HepG2 (cell line): ENCODE measurements around the gene OGFOD3.

Experiments
- CHD2 ChIP-seq: IDR thresholded peaks from 2 replicates; pipeline ENCODE4 v1.6.1; 2011; ENCODE audit warnings: low read depth, low read length, improper control_type of control experiment
- MAZ ChIP-seq, 2 experiments: sonication (generic) in 1 of 2; formaldehyde crosslinking in 1 of 2; IDR thresholded peaks; 2 replicates each; pipeline versions ENCODE4 v1.5.0 to v1.6.1; 2012 to 2020; ENCODE audit warnings: low read depth in 2 of 2, mild to moderate bottlenecking in 2 of 2, borderline replicate concordance in 1 of 2, improper control_type of control experiment in 1 of 2, low read length in 1 of 2, missing genetic modification reagents in 1 of 2, moderate library complexity in 1 of 2
- NFRKB ChIP-seq: fragments of 450-650 bp; IDR thresholded peaks from 2 replicates; pipeline ENCODE4 v1.6.1; 2017
- NKX3-1 ChIP-seq: sonication (generic); formaldehyde crosslinking; IDR thresholded peaks from 2 replicates; pipeline ENCODE4 v1.5.0; 2020; ENCODE audit warnings: missing genetic modification reagents
- NONO ChIP-seq, 2 experiments: fragments of 450-650 bp in 1 of 2; sonication (generic) in 1 of 2; formaldehyde crosslinking in 1 of 2; IDR thresholded peaks in 1 of 2; conservative IDR thresholded peaks in 1 of 2; 2 replicates each; pipeline versions ENCODE4 v1.6.1 to v1.8.0; 2017 to 2022; ENCODE audit warnings: mild to moderate bottlenecking in 1 of 2, missing genetic modification reagents in 1 of 2, moderate library complexity in 1 of 2
- RNF2 ChIP-seq: fragments of 450-650 bp; conservative IDR thresholded peaks from 2 replicates; pipeline ENCODE4 v1.6.1; 2016; ENCODE audit warnings: low read depth
- TCF12 ChIP-seq, 2 experiments: fragments of 450-650 bp in 1 of 2; sonication (generic) in 1 of 2; formaldehyde crosslinking in 1 of 2; IDR thresholded peaks; 2 replicates each; pipeline versions ENCODE4 v1.6.1 to v1.8.0; 2017 to 2022; ENCODE audit warnings: antibody characterized with exemption in 1 of 2, mild to moderate bottlenecking in 1 of 2, missing genetic modification reagents in 1 of 2, moderate library complexity in 1 of 2
- ZFP82 ChIP-seq: sonication (generic); formaldehyde crosslinking; IDR thresholded peaks from 2 replicates; pipeline ENCODE4 v1.5.1; 2020; ENCODE audit warnings: mild to moderate bottlenecking, missing genetic modification reagents, borderline replicate concordance
- TF ChIP-seq, protein P1 (sequence below): sonication (generic); formaldehyde crosslinking; IDR thresholded peaks from 2 replicates; pipeline ENCODE4 v1.5.1; 2020; ENCODE audit warnings: mild to moderate bottlenecking, missing genetic modification reagents
- TF ChIP-seq, protein P2 (sequence below): conservative IDR thresholded peaks from 2 replicates; pipeline ENCODE4 v1.6.1; 2018; ENCODE audit warnings: missing genetic modification reagents
- TF ChIP-seq, protein P3 (sequence below), 2 experiments: IDR thresholded peaks; 2 replicates each; pipeline ENCODE4 v1.6.1; 2011 to 2012; ENCODE audit warnings: low read length in 2 of 2, borderline replicate concordance in 1 of 2, low read depth in 1 of 2, mild to moderate bottlenecking in 1 of 2, moderate library complexity in 1 of 2
- TF ChIP-seq, protein P4 (sequence below): sonication (generic); formaldehyde crosslinking; IDR thresholded peaks from 2 replicates; pipeline ENCODE4 v1.4.0; 2020; ENCODE audit warnings: missing genetic modification reagents
- TF ChIP-seq, protein P5 (sequence below): sonication (generic); formaldehyde crosslinking; IDR thresholded peaks from 2 replicates; pipeline ENCODE4; 2020; ENCODE audit warnings: missing genetic modification reagents, mild to moderate bottlenecking, borderline replicate concordance
- TF ChIP-seq, protein P6 (sequence below): sonication (generic); formaldehyde crosslinking; IDR thresholded peaks from 2 replicates; pipeline ENCODE4 v1.4.0; 2020; ENCODE audit warnings: missing genetic modification reagents

DNA sequence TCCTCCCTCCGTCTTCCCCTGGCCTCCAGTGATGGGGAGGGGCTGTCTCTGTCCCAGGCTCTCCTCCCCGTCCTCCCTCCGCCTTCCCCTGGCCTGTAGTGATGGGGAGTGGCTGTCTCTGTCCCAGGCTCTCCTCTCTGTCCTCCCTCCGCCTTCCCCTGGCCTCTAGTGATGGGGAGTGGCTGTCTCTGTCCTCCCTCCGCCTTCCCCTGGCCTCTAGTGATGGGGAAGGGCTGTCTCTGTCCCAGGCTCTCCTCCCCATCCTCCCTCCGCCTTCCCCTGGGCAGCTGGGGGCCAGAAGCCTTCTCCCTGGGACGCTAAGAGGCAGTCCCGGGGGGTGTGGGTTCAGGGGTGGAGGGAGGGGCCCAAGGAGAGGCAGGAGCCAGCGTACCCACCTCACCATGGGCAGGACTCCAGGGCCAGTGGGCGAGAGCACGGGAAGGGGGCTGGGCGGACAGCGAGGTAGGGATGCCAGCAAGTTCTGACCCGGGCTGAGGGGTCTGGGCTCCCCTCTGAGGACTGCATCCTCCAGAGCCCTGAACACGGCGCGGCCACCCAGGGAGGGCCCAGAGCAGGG is 32.0 kb downstream of the OGFOD3 start:
- TF ChIP-seq ZFP82 (CRISPR knock-in tag), result no peak
- TF ChIP-seq NFRKB, result no peak
- TF ChIP-seq, protein P1, sequence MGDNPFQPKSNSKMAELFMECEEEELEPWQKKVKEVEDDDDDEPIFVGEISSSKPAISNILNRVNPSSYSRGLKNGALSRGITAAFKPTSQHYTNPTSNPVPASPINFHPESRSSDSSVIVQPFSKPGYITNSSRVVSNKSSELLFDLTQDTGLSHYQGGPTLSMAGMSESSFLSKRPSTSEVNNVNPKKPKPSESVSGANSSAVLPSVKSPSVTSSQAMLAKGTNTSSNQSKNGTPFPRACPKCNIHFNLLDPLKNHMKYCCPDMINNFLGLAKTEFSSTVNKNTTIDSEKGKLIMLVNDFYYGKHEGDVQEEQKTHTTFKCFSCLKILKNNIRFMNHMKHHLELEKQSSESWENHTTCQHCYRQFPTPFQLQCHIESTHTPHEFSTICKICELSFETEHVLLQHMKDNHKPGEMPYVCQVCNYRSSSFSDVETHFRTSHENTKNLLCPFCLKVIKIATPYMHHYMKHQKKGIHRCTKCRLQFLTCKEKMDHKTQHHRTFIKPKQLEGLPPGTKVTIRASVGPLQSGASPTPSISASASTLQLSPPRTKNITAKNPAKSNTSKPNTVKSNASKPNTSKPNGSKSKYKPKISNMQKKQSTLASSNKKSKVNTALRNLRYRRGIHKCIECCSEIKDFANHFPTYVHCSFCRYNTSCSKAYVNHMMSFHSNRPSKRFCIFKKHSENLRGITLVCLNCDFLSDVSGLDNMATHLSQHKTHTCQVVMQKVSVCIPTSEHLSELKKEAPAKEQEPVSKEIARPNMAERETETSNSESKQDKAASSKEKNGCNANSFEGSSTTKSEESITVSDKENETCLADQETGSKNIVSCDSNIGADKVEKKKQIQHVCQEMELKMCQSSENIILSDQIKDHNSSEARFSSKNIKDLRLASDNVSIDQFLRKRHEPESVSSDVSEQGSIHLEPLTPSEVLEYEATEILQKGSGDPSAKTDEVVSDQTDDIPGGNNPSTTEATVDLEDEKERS (CRISPR knock-in tag), result no peak
- no peak for TF ChIP-seq NONO (IDR thresholded peaks at IDR 0.05)
- TF ChIP-seq NONO (CRISPR knock-in tag; conservative IDR thresholded peaks at IDR 0.05), result no peak
- no peak for TF ChIP-seq NKX3-1 (CRISPR knock-in tag)
- TF ChIP-seq, protein P2, sequence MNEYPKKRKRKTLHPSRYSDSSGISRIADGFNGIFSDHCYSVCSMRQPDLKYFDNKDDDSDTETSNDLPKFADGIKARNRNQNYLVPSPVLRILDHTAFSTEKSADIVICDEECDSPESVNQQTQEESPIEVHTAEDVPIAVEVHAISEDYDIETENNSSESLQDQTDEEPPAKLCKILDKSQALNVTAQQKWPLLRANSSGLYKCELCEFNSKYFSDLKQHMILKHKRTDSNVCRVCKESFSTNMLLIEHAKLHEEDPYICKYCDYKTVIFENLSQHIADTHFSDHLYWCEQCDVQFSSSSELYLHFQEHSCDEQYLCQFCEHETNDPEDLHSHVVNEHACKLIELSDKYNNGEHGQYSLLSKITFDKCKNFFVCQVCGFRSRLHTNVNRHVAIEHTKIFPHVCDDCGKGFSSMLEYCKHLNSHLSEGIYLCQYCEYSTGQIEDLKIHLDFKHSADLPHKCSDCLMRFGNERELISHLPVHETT (CRISPR knock-in tag), result no peak
- no peak for TF ChIP-seq MAZ (IDR thresholded peaks at IDR 0.05; ENCODE audit: borderline replicate concordance, low read depth, low read length)
- TF ChIP-seq MAZ (CRISPR knock-in tag; IDR thresholded peaks at IDR 0.05; ENCODE audit: low read depth), result no peak
- TF ChIP-seq RNF2, result no peak
- no peak for TF ChIP-seq CHD2
- TF ChIP-seq, protein P3, sequence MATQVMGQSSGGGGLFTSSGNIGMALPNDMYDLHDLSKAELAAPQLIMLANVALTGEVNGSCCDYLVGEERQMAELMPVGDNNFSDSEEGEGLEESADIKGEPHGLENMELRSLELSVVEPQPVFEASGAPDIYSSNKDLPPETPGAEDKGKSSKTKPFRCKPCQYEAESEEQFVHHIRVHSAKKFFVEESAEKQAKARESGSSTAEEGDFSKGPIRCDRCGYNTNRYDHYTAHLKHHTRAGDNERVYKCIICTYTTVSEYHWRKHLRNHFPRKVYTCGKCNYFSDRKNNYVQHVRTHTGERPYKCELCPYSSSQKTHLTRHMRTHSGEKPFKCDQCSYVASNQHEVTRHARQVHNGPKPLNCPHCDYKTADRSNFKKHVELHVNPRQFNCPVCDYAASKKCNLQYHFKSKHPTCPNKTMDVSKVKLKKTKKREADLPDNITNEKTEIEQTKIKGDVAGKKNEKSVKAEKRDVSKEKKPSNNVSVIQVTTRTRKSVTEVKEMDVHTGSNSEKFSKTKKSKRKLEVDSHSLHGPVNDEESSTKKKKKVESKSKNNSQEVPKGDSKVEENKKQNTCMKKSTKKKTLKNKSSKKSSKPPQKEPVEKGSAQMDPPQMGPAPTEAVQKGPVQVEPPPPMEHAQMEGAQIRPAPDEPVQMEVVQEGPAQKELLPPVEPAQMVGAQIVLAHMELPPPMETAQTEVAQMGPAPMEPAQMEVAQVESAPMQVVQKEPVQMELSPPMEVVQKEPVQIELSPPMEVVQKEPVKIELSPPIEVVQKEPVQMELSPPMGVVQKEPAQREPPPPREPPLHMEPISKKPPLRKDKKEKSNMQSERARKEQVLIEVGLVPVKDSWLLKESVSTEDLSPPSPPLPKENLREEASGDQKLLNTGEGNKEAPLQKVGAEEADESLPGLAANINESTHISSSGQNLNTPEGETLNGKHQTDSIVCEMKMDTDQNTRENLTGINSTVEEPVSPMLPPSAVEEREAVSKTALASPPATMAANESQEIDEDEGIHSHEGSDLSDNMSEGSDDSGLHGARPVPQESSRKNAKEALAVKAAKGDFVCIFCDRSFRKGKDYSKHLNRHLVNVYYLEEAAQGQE (IDR thresholded peaks at IDR 0.05; ENCODE audit: borderline replicate concordance in 1 of 2, low read depth in 1 of 2, low read length in 2 of 2), result no peak
- TF ChIP-seq, protein P4, sequence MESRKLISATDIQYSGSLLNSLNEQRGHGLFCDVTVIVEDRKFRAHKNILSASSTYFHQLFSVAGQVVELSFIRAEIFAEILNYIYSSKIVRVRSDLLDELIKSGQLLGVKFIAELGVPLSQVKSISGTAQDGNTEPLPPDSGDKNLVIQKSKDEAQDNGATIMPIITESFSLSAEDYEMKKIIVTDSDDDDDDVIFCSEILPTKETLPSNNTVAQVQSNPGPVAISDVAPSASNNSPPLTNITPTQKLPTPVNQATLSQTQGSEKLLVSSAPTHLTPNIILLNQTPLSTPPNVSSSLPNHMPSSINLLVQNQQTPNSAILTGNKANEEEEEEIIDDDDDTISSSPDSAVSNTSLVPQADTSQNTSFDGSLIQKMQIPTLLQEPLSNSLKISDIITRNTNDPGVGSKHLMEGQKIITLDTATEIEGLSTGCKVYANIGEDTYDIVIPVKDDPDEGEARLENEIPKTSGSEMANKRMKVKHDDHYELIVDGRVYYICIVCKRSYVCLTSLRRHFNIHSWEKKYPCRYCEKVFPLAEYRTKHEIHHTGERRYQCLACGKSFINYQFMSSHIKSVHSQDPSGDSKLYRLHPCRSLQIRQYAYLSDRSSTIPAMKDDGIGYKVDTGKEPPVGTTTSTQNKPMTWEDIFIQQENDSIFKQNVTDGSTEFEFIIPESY (CRISPR knock-in tag), result no peak
- TF ChIP-seq, protein P5, sequence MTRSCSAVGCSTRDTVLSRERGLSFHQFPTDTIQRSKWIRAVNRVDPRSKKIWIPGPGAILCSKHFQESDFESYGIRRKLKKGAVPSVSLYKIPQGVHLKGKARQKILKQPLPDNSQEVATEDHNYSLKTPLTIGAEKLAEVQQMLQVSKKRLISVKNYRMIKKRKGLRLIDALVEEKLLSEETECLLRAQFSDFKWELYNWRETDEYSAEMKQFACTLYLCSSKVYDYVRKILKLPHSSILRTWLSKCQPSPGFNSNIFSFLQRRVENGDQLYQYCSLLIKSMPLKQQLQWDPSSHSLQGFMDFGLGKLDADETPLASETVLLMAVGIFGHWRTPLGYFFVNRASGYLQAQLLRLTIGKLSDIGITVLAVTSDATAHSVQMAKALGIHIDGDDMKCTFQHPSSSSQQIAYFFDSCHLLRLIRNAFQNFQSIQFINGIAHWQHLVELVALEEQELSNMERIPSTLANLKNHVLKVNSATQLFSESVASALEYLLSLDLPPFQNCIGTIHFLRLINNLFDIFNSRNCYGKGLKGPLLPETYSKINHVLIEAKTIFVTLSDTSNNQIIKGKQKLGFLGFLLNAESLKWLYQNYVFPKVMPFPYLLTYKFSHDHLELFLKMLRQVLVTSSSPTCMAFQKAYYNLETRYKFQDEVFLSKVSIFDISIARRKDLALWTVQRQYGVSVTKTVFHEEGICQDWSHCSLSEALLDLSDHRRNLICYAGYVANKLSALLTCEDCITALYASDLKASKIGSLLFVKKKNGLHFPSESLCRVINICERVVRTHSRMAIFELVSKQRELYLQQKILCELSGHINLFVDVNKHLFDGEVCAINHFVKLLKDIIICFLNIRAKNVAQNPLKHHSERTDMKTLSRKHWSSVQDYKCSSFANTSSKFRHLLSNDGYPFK (CRISPR knock-in tag), result no peak
- TF ChIP-seq, protein P6, sequence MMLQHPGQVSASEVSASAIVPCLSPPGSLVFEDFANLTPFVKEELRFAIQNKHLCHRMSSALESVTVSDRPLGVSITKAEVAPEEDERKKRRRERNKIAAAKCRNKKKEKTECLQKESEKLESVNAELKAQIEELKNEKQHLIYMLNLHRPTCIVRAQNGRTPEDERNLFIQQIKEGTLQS (CRISPR knock-in tag), result no peak
- TF ChIP-seq TCF12 (IDR thresholded peaks at IDR 0.05), result no peak
- no peak for TF ChIP-seq TCF12 (CRISPR knock-in tag; IDR thresholded peaks at IDR 0.05)
